Tibial artery (tissue), 4 donors: ENCODE results near the gene TES.

ENCODE experiments used
- DNase-seq, 2 donors: peaks; one replicate each; pipeline ENCODE4 v3.0.0-alpha.2; 2019
- H3K27ac ChIP-seq, 2 donors: fragments of 200-600 bp; sonication (generic) in 1 of 2; 1 replicate in 1 of 2; 2 replicates in 1 of 2; pipeline ENCODE4 v1.5.1; 2018 to 2019; ENCODE audit warnings: mild to moderate bottlenecking in 1 of 2
- H3K27me3 ChIP-seq, 2 donors: fragments of 200-600 bp; sonication (generic) in 1 of 2; one replicate each; pipeline versions ENCODE4 v1.5.1 to v1.6.0; 2016 to 2019
- H3K36me3 ChIP-seq, 3 donors: fragments of 200-600 bp; sonication (generic) in 2 of 3; one replicate each; pipeline ENCODE4 v1.5.1; 2016 to 2019; ENCODE audit warnings: mild to moderate bottlenecking in 2 of 3
- H3K4me1 ChIP-seq, 4 donors: fragments of 200-600 bp; sonication (generic) in 2 of 4; 1 replicate in 3 of 4; 2 replicates in 1 of 4; pipeline ENCODE4 v1.5.1; 2016 to 2019
- H3K4me3 ChIP-seq, 2 donors: fragments of 200-600 bp; sonication (generic) in 1 of 2; 1 replicate in 1 of 2; 2 replicates in 1 of 2; pipeline ENCODE4 v1.5.1; 2018 to 2019; ENCODE audit warnings: mild to moderate bottlenecking in 2 of 2
- H3K9me3 ChIP-seq, 3 donors: fragments of 200-600 bp; sonication (generic) in 1 of 3; one replicate each; pipeline ENCODE4 v1.5.1; 2016 to 2019
- CTCF ChIP-seq, 2 experiments: fragments of 200-600 bp in 1 of 2; fragments of 450-650 bp in 1 of 2; IDR thresholded peaks; one replicate each; pipeline ENCODE4 v1.5.1; 2017 to 2019; ENCODE audit warnings: antibody characterized with exemption in 2 of 2, mild to moderate bottlenecking in 1 of 2, moderate library complexity in 1 of 2
- intact Hi-C: fragments of 100-400 bp; cut with DNase I; formaldehyde crosslinking; loops from one replicate; pipeline ENCODE4 v1.15.0; 2023; ENCODE audit warnings: low total_unique reads

TES gene

GRCh38 chr7:116218051-116218645, 7.8 kb downstream of the TES start:
- H3K27ac ChIP-seq = peak overlapping the region; percentile 93 to 96
- no peak overlapping the region for H3K4me3 ChIP-seq
- DNase-seq = no peak
- H3K27me3 ChIP-seq = no peaks in the 10 kb centered on the region
- intact Hi-C loops = no loop called here
- H3K9me3 ChIP-seq = no peaks in the 10 kb centered on the region
- H3K36me3 ChIP-seq = no peaks in the 10 kb centered on the region
- H3K4me1 ChIP-seq = peaks cover 0 to 99% (median 55%) of the 10 kb centered on the region in 4 donors
- TF ChIP-seq CTCF (IDR thresholded peaks at IDR 0.05) = no peak

- Histone ChIP-seq H3K27ac (peak overlapping the region; percentile 93 to 96), H3K4me1 (peaks cover 0 to 99% (median 58%) of the 10 kb centered on the region in 4 donors), H3K36me3 (no peaks in the 10 kb centered on the region), H3K4me3 (no peak overlapping the region), H3K9me3 (no peaks in the 10 kb centered on the region), H3K27me3 (no peaks in the 10 kb centered on the region)
- intact Hi-C loops = no loop called here
- DNase-seq = no peak
- no peak for TF ChIP-seq CTCF (IDR thresholded peaks at IDR 0.05)
These were observed 8.4 kb downstream of the TES start for GRCh38 chr7:116218747-116219146.

GRCh38 chr7:116219288-116219687, 8.9 kb downstream of the TES start:
- peaks cover 0 to 99% (median 61%) of the 10 kb centered on the region in 4 donors for H3K4me1 ChIP-seq
- no peaks in the 10 kb centered on the region for H3K36me3 ChIP-seq
- peak overlapping the region; percentile 93 to 96 for H3K27ac ChIP-seq

GRCh38 chr7:116219834-116220233, 9.5 kb downstream of the TES start:
- Histone ChIP-seq H3K27ac (peak overlapping the region; percentile 93 to 96), H3K4me3 (no peak overlapping the region), H3K9me3 (no peaks in the 10 kb centered on the region), H3K36me3 (no peaks in the 10 kb centered on the region), H3K4me1 (peaks cover 0 to 99% (median 61%) of the 10 kb centered on the region in 4 donors), H3K27me3 (no peaks in the 10 kb centered on the region)
- DNase-seq = no peak
- TF ChIP-seq CTCF (IDR thresholded peaks at IDR 0.05) = no peak
- intact Hi-C loops = no loop called here

More at GRCh38 chr7:116219288-116219687, 8.9 kb downstream of the TES start:
- intact Hi-C loops = no loop called here
- no peak for TF ChIP-seq CTCF (IDR thresholded peaks at IDR 0.05)
- DNase-seq = no peak
- Histone ChIP-seq H3K9me3 (no peaks in the 10 kb centered on the region), H3K4me3 (no peak overlapping the region), H3K27me3 (no peaks in the 10 kb centered on the region)

GRCh38 chr7:116222501-116222900, 12.2 kb downstream of the TES start:
- no peak for DNase-seq
- no peaks in the 10 kb centered on the region for H3K9me3 ChIP-seq
- peaks cover 0 to 99% (median 54%) of the 10 kb centered on the region in 4 donors for H3K4me1 ChIP-seq
- peak overlapping the region in 1 of 2 donors; percentile 16 for H3K4me3 ChIP-seq
- H3K36me3 ChIP-seq = no peaks in the 10 kb centered on the region
- H3K27ac ChIP-seq = peak overlapping the region; percentile 54 to 90
- no peaks in the 10 kb centered on the region for H3K27me3 ChIP-seq
- no peak for TF ChIP-seq CTCF (IDR thresholded peaks at IDR 0.05)
- intact Hi-C loops = no loop called here
